ENCODE results near the gene BFSP2.

DNA sequence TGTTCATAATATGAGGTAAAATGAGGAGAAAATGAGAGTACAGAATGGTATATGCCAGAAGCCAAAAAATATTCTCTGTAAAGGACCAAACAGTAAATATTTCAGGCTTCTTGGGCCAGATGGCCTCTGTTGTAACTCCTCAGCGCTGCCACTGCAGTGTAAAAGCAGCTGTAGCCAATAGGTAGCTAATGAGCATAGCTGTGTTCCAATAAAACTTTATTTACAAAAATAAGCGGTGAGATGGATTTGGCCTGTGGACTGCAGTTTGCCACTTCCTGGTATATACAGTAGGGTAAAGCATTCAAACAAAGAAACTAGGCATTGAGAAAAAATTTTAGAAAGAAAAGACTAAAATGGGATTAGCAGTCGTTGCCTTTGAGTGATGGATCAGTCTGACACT lies 51.5 kb downstream of the BFSP2 start:
- TF ChIP-seq, protein P1, sequence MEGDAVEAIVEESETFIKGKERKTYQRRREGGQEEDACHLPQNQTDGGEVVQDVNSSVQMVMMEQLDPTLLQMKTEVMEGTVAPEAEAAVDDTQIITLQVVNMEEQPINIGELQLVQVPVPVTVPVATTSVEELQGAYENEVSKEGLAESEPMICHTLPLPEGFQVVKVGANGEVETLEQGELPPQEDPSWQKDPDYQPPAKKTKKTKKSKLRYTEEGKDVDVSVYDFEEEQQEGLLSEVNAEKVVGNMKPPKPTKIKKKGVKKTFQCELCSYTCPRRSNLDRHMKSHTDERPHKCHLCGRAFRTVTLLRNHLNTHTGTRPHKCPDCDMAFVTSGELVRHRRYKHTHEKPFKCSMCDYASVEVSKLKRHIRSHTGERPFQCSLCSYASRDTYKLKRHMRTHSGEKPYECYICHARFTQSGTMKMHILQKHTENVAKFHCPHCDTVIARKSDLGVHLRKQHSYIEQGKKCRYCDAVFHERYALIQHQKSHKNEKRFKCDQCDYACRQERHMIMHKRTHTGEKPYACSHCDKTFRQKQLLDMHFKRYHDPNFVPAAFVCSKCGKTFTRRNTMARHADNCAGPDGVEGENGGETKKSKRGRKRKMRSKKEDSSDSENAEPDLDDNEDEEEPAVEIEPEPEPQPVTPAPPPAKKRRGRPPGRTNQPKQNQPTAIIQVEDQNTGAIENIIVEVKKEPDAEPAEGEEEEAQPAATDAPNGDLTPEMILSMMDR (IDR thresholded peaks at IDR 0.05; ENCODE audit: extremely low read depth in 1 of 2, insufficient read depth in 1 of 2, low read depth in 1 of 2, low read length in 2 of 2), result no peak
- TF ChIP-seq EZH2 (IDR thresholded peaks at IDR 0.05; ENCODE audit: borderline replicate concordance, low read depth, low read length, severe bottlenecking), result no peak
